ENCODE measurements around the gene SMIM31.

The SMIM31 gene

DNA sequence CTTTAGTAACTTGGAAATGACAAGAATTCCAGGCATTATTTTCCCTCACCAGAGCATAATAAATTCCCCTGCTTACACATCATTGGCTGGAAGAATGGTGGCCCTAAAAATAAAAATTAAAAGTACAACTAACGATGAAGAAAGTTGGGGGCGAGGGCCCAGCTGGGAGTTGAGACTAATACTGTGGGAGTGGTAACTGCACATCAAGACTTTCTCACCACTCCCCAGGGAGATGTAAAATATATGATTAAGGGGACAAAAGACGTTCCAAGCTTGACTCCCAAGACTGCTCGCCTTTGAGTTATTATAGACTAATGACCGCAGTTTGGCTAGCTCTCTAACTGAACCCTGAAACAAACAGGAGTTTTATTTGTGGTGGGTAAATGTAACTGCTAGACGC lies 30.0 kb downstream of the SMIM31 start:
- no peak for DNase-seq (ENCODE audit: low read depth in 2 of 2)

DNA sequence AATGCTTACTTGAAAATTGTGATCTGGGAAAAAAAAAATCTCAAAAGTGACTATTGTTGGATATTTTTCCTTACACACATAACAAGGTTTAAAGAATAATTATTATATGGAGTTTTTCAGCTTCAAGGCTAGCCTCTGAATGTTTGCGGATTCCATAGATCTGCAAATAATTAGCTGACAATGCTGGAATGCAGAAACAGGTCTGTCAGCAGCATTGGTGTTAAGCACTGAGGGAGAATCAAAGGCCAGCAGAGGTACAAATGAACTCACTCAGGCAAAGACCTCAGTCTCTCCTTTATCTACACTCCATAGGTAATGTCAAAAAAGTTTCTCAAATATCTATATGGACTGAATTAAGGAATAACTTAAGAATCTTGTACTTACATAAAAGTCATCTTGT lies 35.1 kb downstream of the SMIM31 start:
- no peak for DNase-seq (ENCODE audit: low read depth in 2 of 2)

DNA sequence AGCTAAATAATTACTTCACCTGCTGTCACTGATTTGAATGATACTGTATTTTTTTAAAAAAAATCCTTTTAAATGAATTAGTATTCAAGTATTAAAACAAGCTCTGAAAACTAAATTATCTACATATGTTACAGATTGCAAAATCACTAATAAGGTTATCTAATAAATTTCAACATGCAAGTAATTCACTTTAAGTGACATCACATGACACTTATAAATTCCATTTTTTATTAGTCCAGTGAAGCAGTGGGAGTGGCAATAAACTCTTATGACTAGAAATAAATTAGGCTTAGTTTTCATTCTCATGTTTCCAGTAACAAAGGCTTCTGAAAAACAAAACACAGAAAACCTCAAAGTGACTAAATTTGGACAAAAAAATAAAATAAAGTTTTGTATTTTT lies 36.3 kb downstream of the SMIM31 start:
- no peak for DNase-seq (ENCODE audit: low read depth in 2 of 2)

DNA sequence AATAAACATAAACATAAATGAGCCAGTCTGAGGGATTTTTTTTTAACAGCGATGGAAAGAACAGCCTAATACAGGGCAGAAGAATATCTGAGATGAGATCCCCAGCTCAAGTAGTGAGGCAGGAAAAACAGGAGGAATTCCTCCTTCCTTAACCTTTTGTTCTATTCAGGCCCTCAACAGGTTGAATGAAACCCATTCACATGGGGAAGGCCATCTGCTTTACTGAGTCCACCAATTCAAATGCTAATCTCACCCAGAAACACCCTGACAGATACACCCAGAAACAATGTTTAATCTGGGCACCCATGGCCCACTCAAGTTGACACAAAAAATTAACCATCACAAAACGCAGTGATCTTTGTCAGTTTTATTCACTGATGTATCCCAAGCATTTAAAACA lies 45.5 kb downstream of the SMIM31 start:
- no peak for DNase-seq (ENCODE audit: low read depth in 2 of 2)

DNA sequence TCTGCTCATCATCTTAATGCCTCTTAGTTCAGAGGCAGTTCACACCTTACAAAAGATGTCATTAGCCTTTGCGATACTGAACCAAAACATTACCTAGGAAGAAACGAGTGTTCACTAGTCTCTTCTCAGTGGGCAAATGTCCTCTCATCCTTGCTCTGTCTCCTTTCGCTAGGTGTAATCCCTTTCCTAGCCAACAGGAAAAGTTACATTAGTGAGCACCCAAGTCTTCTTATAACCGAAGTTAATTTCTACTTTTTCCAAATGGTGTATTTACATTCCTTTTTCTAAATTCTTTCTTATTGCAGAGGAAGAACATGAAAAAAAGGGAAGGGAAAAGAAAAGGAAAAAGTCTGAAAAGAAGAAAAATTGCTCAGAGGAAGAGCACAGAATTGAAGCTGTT lies 46.9 kb downstream of the SMIM31 start:
- no peak for DNase-seq (ENCODE audit: low read depth in 2 of 2)

DNA sequence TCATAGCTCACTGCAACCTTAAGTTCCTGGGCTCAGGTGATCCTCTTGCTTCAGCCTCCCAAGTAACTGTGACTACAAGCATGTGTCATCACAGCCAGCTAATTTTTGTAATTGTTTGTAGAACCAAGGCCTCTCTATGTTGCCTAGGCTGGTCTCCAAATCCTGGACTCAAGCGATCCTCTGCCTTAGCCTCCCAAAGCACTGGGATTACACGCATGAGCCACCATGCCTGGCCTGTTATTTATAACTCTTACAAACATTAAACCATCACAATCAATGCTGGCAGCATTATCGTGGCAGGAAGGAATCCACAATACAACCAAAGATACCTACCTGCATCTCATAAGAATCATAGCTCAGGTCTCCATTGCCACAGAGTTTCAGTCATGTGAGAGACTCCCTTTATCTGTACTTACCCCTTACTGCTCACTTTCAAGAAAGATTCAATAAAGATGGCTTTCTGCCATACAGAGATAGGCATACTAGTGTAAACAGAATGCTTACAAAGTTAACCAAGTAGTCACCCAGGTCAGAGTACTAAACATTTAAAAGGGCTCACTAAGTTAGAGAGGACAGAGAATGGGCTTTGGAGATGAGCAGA lies 48.5 kb downstream of the SMIM31 start:
- no peak for DNase-seq (ENCODE audit: low read depth in 2 of 2)

DNA sequence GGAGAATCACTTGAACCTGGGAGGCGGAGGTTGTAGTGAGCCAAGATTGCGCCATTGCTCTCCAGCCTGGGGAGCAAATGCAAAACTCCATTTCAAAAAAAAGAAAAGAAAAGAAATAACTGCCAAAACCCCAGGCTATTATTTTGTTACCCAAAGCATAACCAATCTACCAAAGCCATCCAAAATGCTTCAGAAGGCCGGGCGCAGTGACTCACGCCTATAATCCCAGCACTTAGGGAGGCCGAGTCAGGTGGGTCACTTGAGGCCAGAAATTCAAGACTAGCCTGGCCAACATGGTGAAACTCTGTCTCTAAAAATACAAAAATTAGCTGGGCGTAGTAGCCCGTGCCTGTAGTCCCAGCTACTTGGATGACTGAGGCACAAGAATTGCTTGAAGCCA lies 49.8 kb downstream of the SMIM31 start:
- DNase-seq (ENCODE audit: low read depth in 2 of 2) = no peak

DNA sequence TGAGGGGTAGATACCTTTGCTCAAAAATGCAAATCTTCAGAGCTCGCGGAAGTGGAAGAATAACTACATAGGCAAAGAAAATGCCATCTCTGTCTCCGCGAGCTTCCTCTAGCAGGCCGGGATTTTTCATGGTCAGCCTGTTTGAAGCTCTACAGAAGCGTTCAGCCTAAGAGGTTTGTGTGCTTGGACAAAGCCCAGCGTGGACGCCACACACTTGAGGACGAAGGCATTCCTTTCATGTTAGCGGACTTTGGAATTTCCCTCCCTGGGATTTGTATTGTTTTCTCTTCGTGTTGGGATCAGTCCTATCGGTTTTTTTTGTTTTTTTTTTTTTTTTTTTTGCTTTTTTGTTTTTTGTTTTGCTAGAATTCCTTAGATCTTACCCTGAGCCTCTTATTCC lies 53.7 kb downstream of the SMIM31 start:
- no peak for DNase-seq (ENCODE audit: low read depth in 2 of 2)

DNA sequence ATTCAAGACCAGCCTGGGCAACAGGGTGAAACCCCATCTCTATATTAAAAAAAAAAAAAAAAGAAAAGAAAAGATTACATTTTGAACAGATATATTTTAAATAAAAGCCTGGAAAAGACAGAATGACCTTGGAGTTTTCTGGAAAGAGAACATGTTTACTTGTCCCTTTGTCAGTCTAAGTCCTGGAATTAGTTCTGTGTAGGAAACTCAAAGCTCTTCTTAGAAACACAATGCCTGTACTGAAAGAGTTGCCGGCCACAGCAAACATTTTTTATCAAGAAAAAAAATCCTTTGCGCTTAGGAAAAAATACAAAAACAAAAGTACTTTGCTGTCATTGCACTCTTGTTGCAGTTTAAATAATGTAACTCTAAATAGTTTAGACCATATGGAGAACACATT lies 59.6 kb downstream of the SMIM31 start:
- no peak for DNase-seq (ENCODE audit: low read depth in 2 of 2)

DNA sequence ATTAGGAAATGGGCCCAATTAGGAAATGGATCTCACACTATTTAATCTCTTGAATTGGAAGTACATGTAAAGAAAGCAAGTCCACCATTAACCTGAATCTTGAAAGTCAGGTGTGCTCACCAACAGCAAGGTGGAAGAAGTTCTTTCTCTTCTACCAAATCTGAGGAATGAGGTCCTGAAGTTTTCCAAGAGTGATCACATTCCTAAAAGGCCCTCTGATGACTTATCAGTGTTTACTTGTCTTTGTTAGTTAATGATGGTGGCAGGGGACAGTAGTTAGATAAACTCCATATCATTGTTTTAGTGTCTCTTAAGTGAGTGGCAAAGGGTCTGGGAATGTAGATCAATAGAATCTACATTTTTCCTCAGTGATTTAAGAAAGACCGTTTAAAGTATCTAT lies 61.8 kb downstream of the SMIM31 start:
- DNase-seq (ENCODE audit: low read depth in 2 of 2) = no peak

DNA sequence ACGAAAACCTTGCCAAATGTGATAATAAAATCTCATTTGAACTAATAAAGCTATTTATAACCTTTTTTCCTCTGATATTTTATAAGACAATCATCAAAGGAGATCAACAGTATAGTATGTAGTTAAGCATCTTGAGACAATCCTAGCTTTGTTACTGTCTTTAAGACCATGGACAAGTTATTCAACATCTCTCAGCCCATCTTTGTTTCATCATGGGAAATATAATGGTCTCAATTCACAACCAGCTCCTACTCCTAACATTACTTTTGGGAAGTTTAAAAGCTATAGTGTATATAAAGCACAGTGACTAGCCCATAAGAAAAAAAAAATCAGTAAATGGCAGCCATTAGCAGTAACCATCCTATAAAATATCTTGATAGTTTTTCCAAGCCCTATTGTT lies 65.4 kb downstream of the SMIM31 start:
- no peak for DNase-seq (ENCODE audit: low read depth in 2 of 2)

DNA sequence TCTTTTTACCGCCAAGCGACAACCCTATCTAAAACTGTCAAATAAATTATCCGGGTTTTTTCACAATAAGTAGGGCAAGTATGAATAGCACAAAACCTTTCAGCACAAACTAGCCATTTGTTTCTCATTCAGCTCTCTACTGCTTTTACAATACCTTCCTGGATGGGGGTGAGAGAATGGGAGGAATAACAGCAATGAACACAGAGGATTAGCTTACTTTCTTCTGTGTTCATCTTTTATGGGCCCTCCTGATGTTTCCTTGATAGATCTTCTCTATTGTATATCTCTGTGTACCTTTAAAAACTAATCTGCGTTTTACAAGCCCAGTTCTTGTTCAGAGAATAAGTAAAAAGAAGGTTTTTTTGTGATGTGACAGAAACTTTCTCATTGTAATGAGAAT lies 67.8 kb downstream of the SMIM31 start:
- DNase-seq (ENCODE audit: low read depth in 2 of 2) = no peak

DNA sequence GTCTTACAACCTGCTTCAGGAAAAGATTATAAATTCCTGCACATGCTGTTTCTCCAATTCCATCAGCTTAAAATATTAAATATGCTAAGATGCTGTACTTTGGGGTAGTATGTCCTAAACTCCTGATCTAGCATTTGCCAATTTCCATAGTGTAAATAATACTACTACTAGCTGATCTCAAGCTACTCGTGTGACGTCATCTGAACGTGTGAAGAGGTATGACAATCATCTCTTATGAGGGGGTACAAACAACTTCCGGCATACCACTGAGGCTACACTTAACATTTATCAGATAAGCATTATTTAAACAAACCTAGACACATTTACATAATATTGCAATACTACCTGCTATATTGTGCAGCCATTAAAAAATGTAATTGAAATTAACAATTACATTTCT lies 70.7 kb downstream of the SMIM31 start:
- DNase-seq (ENCODE audit: low read depth in 2 of 2) = no peak

DNA sequence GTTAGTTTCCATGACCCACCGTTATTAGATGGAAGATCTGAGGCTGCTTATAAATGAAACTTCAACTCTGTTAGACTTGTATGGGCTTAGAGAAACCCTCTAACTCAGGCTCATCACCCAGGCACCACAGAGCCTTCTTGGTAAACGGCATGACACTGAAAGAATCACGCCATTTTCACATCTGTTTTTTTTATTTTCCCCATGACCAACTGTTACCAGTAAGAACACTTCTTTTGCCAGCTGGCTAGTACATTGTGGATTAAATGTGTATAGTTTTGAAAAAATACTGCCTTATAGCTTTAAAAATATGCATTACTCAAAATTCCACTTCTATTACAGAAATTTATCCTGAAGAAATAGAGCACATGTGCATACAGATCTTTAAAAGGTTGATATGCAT lies 75.0 kb downstream of the SMIM31 start:
- DNase-seq (ENCODE audit: low read depth in 2 of 2) = no peak

DNA sequence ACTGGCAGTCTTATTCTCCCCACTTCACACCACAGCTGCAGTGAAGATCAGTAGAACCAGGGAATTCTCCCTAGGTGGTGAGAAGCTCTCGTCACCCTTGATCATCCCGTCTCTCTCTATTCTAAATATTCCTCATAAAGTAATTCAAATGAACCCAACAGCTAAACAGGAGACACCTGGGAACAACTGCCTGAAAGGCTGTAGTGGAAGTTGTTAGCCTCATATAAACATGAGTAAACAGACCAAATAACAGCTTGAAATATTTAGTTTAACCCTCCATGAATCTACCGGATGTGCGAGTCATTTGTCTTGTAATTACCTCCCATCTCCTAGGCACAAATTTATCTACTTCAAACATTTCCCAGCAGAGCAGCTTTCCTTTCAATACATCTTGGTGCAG lies 92.6 kb downstream of the SMIM31 start:
- DNase-seq (ENCODE audit: low read depth in 2 of 2) = no peak

DNA sequence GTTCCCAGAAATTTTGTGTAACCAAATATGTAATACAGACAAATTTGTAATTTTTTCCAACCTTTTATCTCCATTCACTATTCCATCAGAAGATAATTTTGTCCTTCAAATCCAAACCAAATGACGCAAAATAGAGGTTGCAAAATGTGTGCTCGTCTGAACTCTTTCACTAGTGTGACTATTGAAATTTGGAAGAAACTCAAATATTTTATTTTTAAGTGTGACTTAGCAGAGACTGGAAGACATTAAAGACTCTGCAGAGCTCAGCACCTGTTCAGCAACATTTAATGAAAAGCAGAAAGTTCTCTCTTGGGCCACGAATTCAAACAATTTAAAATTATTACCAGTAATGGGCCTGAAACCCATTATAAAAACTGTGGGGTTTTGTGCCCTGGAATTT lies 93.1 kb downstream of the SMIM31 start:
- DNase-seq (ENCODE audit: low read depth in 2 of 2) = no peak

DNA sequence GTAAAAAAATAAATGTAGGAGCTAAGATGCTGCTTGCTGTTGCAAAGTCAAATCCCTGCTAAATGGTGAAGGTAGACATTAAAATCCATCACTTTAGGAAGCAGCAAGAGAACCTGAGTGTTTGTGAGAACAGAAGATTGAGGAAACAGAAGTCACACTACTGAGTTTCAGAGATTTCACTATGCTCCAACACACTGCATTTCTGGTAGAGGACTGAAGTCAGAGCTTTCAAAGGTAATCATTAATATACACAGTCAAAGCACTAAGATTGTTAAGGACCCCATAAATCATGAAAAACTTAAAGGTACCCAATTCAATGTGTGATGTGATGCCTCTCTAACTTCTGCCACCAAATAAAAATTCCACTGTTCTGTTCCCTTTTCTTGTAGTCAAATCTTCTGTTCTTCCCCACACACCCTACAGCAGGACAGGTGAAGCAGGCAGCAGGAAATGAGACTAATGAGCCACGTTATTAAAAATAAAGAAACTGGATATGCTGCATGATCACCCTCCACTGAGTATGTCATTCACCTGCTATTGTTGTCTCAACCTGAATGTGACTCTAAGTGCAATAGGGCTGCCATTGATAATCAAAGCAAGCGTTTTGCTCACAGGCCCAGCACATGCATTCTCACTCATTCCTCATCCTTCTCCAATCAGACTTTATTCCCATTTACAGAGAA lies 94.2 kb downstream of the SMIM31 start:
- no peak for DNase-seq (ENCODE audit: low read depth in 2 of 2)

All from fibroblast of skin of left biceps (primary cell).